GM23248 (cell line): Measurements from ENCODE around the gene C11orf52. TPM values are rescaled to one million over a fixed set of nuclear protein-coding genes. Genes with fewer than 3 reads are reported as not detected.
A peak's percentile ranks its signal among the peaks of the same experiment; 100 is the strongest.

Experiments
- DNase-seq: peaks from one replicate; pipeline ENCODE4 v3.0.0-alpha.2; 2015
- H2AFZ ChIP-seq: fragments of 200-600 bp; sonication (generic); 2 replicates; pipeline ENCODE4 v1.6.1; 2016; ENCODE audit warnings: antibody characterized with exemption
- H3F3A ChIP-seq: fragments of 200-600 bp; sonication (generic); 2 replicates; pipeline ENCODE4 v1.6.1; 2016; ENCODE audit warnings: mild to moderate bottlenecking, antibody characterized with exemption, mixed run types; ENCODE audit not compliant: insufficient read depth
- H3K27ac ChIP-seq: fragments of 200-600 bp; sonication (generic); 2 replicates; pipeline ENCODE4 v1.5.1; 2016; ENCODE audit warnings: mild to moderate bottlenecking
- H3K27me3 ChIP-seq: fragments of 200-600 bp; sonication (generic); replicated peaks from 2 replicates; pipeline ENCODE4 v1.6.1; 2016; ENCODE audit warnings: mild to moderate bottlenecking; ENCODE audit not compliant: insufficient read depth
- H3K36me3 ChIP-seq: fragments of 200-600 bp; sonication (generic); 2 replicates; pipeline ENCODE4 v1.6.1; 2016; ENCODE audit warnings: low read depth, mild to moderate bottlenecking
- H3K4me1 ChIP-seq: fragments of 200-600 bp; sonication (generic); 2 replicates; pipeline ENCODE4 v1.6.1; 2016; ENCODE audit warnings: mild to moderate bottlenecking; ENCODE audit not compliant: insufficient read depth
- H3K4me2 ChIP-seq: fragments of 200-600 bp; sonication (generic); one replicate; pipeline ENCODE4 v1.6.1; 2016; ENCODE audit warnings: mild to moderate bottlenecking; ENCODE audit not compliant: unreplicated experiment
- H3K4me3 ChIP-seq: fragments of 200-600 bp; sonication (generic); 2 replicates; pipeline ENCODE4 v1.5.1; 2016; ENCODE audit warnings: mild to moderate bottlenecking
- H3K79me2 ChIP-seq: fragments of 200-600 bp; sonication (generic); 2 replicates; pipeline ENCODE4 v1.6.1; 2016; ENCODE audit warnings: mild to moderate bottlenecking; ENCODE audit not compliant: insufficient read depth
- H3K9ac ChIP-seq: fragments of 200-600 bp; sonication (generic); 2 replicates; pipeline ENCODE4 v1.6.1; 2016; ENCODE audit warnings: mild to moderate bottlenecking
- H3K9me2 ChIP-seq: fragments of 200-600 bp; sonication (generic); 2 replicates; pipeline ENCODE4 v1.6.1; 2016; ENCODE audit warnings: mixed run types, mild to moderate bottlenecking, moderate library complexity; ENCODE audit not compliant: insufficient read depth
- H3K9me3 ChIP-seq: fragments of 200-600 bp; sonication (generic); one replicate; pipeline ENCODE4 v1.6.1; 2017; ENCODE audit warnings: low read depth
- H4K20me1 ChIP-seq: fragments of 200-600 bp; sonication (generic); 2 replicates; pipeline ENCODE4 v1.6.0; 2016; ENCODE audit not compliant: insufficient read depth
- EZH2 ChIP-seq: fragments of 200-600 bp; sonication (generic); IDR thresholded peaks from 2 replicates; pipeline ENCODE4 v1.6.1; 2018; ENCODE audit warnings: antibody characterized with exemption, mild to moderate bottlenecking; ENCODE audit not compliant: insufficient read depth, poor library complexity, severe bottlenecking
- EZH2phosphoT487 ChIP-seq: fragments of 200-600 bp; sonication (generic); IDR thresholded peaks from 2 replicates; pipeline ENCODE4 v1.6.1; 2018; ENCODE audit warnings: antibody characterized with exemption, moderate library complexity, mild to moderate bottlenecking, low read depth; ENCODE audit not compliant: insufficient read depth
- WGBS, 2 experiments: methylation state at CpG; one replicate each; pipeline ENCODE4 v1.1.6; 2015 to 2017; ENCODE audit warnings: low lambda C conversion rate in 2 of 2, low coverage in 1 of 2; ENCODE audit errors: missing lambda C conversion rate in 2 of 2; 5-methylcytosine and 5-hydroxymethylcytosine counted together
- in situ Hi-C: fragments of 300-500 bp; cut with MboI; formaldehyde crosslinking; loops from 2 replicates; pipeline ENCODE4 v1.15.0; 2020
- polyA plus RNA-seq: library from polyadenylated mRNA; unstranded; fragments of >200 nt; fragmentation: Nextera tagmentation; extraction: Ambion mirVana; gene quantifications from 2 replicates; pipeline ENCODE4 v1.2.1, GENCODE V29; 2016
- total RNA-seq: library from RNA; depleted of rRNA; stranded (reverse); fragments of >200 nt; shearing (Covaris generic); gene quantifications from 2 replicates; pipeline ENCODE4 v1.2.3, GENCODE V29; 2014

The C11orf52 gene
- total and polyA plus RNA-seq, 2 experiments from 2014 or later = 0.78 to 3.5 TPM

DNA sequence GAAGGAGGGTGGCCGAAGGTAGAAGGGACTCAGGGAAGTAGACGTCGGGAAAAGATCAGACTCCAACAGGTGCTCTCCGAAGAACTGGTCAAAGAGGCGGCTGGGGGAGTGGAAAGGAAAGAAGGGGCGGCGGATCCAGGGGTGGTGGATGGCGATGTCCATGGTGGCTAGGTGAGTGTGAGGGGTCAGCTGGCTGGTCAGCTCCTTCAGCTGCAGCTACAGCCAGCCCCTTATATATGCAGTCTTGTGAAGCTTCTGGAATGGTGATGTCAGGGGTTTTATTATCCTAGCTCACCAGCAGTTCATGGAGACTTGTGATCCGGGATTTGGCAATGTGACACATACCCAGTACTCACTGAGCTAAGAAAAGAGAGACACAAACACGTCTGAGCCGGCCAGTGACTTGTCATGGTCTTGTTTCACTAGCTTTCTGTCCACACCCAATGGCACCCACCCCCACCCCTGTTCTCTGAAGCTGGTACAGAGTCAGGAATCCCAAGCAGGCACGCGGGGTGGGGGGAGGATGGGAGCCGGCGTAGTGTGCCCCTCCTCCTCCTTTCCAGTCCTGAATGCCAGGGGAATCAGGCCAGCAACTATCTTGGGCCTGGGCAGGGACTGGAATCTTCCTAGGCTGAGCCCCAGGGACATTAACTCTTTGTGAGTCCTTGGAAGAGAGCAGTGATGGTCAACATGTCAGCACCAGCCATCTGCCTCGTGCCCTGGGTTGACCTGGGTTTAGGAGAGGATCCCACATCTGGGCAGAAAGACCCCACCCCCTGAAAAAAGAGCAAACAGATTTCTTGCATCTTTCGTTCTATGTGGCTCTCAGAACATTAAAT, 6.9 kb upstream of the C11orf52 start, which contains the start of gene CRYAB:
TSS of gene CRYAB (minus strand) at position 208 of the 839 bp plus-strand sequence. CDS start at position 162, 46 bp downstream.
- WGBS, 2 experiments = 19 to 24% methylated on average over 13 to 17 of the region's 17 CpGs
- Histone ChIP-seq H3K27me3 (no peaks in the 10 kb centered on the region), H3K27ac (peak within 1 kb of the TSS; percentile 95), H3K79me2 (peaks cover 31% of the 10 kb centered on the region), H3K9me2 (no peaks in the 10 kb centered on the region), H3K9ac (peak within 1 kb of the TSS; percentile 81), H3F3A (peaks cover 43% of the 10 kb centered on the region), H2AFZ (peak within 1 kb of the TSS; percentile 68), H4K20me1 (no peaks in the 10 kb centered on the region), H3K4me3 (peak within 1 kb of the TSS; percentile 65), H3K4me2 (peak within 1 kb of the TSS; percentile 79), H3K36me3 (0 out of 2 replicates have a peak, but pooled peaks cover 6% of the 10 kb centered on the region), H3K4me1 (peaks cover 38% of the 10 kb centered on the region), H3K9me3 (no peaks in the 10 kb centered on the region)
- in situ Hi-C loops = no loop called here
- TF ChIP-seq EZH2 (no peak), EZH2phosphoT487 (0 out of 2 replicates have a peak, but pooled peaks have one; percentile 22)
- DNase-seq = peak; percentile 98

DNA sequence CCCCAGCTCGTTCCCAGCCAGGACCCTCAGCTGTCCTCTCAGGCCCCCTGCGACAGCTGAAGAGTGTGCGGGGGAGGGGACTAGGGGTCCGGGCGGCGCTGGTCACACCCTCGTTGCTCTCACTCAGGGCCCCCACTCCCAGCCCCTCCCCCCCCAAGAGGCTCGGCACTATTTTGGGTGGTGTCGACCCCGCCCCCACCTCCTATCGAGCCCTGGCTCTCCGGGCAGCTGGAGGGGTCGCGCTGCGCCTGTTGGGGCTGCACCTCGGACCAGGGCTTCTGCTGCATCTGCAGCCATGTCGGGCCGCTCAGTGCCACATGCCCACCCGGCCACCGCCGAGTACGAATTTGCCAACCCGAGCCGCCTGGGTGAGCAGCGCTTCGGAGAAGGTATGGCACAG, 6.2 kb upstream of the C11orf52 start, which contains the start of gene HSPB2:
TSS of gene HSPB2 (plus strand) at position 200 of the 400 bp plus-strand sequence. CDS start at position 296, 96 bp downstream.
- 2 to 20% methylated on average over 1 to 26 of the region's 26 CpGs for WGBS, 2 experiments
- H3F3A ChIP-seq = peaks cover 39% of the 10 kb centered on the region
- no peaks in the 10 kb centered on the region for H3K9me3 ChIP-seq
- H3K79me2 ChIP-seq = peaks cover 31% of the 10 kb centered on the region
- no peaks in the 10 kb centered on the region for H3K9me2 ChIP-seq
- peak within 1 kb of the TSS; percentile 79 for H3K4me2 ChIP-seq
- H3K27ac ChIP-seq = peak within 1 kb of the TSS; percentile 95
- H3K27me3 ChIP-seq = no peaks in the 10 kb centered on the region
- peaks cover 38% of the 10 kb centered on the region for H3K4me1 ChIP-seq
- peak; percentile 50 for DNase-seq
- TF ChIP-seq EZH2phosphoT487 (no peak), EZH2 (no peak)
- H3K4me3 ChIP-seq = peak within 1 kb of the TSS; percentile 65
- peak within 1 kb of the TSS; percentile 68 for H2AFZ ChIP-seq
- no peaks in the 10 kb centered on the region for H4K20me1 ChIP-seq
- 0 out of 2 replicates have a peak, but pooled peaks cover 6% of the 10 kb centered on the region for H3K36me3 ChIP-seq
- in situ Hi-C loops = no loop called here
- H3K9ac ChIP-seq = peak within 1 kb of the TSS; percentile 81

DNA sequence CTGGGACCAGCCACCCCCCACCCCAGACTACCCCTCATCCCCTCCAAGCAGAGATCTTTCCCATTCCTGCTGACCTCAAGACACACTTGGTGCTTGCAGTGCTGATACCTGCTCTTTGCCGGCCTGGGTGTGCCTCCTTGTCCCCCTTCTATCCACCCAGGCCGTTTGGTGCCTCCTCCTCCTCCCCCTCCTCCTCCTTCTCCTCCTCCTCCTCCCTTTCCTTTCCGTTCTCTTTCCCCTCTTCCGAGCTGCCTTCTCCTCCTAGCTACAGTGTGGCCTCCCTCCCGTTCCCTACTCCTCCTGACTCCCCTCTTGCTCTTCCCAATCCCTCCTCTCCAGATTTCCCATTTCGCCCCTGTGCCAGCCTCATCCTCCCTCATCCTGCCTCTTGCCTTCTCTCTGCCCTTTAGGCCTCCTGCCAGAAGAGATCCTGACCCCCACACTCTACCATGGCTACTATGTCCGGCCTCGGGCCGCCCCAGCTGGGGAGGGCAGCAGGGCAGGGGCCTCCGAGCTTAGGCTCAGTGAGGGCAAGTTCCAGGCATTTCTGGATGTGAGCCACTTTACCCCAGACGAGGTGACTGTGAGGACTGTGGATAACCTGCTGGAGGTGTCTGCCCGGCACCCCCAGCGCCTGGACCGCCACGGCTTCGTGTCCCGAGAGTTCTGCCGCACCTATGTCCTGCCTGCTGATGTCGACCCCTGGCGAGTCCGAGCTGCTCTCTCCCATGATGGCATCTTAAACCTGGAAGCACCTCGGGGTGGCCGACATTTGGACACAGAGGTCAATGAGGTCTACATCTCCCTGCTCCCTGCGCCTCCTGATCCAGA, 5.5 kb upstream of the C11orf52 start:
- in situ Hi-C loops = no loop called here
- Histone ChIP-seq H3K4me1 (peaks cover 38% of the 10 kb centered on the region), H3K4me2 (peak overlapping the region; percentile 79), H4K20me1 (no peaks in the 10 kb centered on the region), H3F3A (peaks cover 37% of the 10 kb centered on the region), H3K9ac (peak overlapping the region; percentile 81), H3K79me2 (peaks cover 31% of the 10 kb centered on the region), H3K9me3 (no peaks in the 10 kb centered on the region), H2AFZ (peak overlapping the region; percentile 59), H3K27ac (peak overlapping the region; percentile 95), H3K27me3 (no peaks in the 10 kb centered on the region), H3K4me3 (peak overlapping the region; percentile 65), H3K36me3 (0 out of 2 replicates have a peak, but pooled peaks cover 6% of the 10 kb centered on the region), H3K9me2 (no peaks in the 10 kb centered on the region)
- TF ChIP-seq EZH2 = no peak
- no peak for TF ChIP-seq EZH2phosphoT487
- peak; percentile 53 for DNase-seq
- WGBS, 2 experiments = 18% methylated on average over 20 to 24 of the region's 24 CpGs

DNA sequence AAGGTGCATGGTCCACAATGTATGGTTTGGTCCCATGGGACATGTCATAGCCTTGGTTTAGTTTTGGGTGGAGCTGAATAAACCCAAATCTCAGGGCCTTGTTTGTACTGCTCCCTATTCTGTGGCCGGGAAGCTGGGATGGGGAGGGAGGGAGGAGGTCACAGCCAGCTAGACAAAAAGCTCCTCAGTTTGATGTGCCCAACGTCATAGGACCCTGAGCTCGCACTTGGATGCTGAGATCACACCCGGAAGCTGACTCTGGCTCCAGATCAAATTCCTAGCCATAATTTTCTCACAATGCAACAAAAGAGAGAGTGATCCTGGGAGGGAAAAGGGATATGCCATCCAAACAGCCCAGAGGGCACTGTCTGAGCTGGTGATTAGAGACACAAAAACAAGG, 4.7 kb upstream of the C11orf52 start:
- Histone ChIP-seq H3K4me3 (peak overlapping the region; percentile 65), H3K79me2 (peaks cover 31% of the 10 kb centered on the region), H3K9me3 (no peaks in the 10 kb centered on the region), H2AFZ (peak overlapping the region; percentile 59; the same call in 1 of the 2 replicates), H3F3A (peaks cover 30% of the 10 kb centered on the region), H3K9ac (peak overlapping the region; percentile 81), H3K4me2 (peak overlapping the region; percentile 79), H3K36me3 (0 out of 2 replicates have a peak, but pooled peaks cover 5% of the 10 kb centered on the region), H3K27me3 (no peaks in the 10 kb centered on the region), H3K27ac (peak overlapping the region; percentile 95), H4K20me1 (no peaks in the 10 kb centered on the region), H3K9me2 (no peaks in the 10 kb centered on the region), H3K4me1 (peaks cover 38% of the 10 kb centered on the region)
- in situ Hi-C loops = no loop called here
- 1 to 2% methylated on average over 4 of the region's 4 CpGs for WGBS, 2 experiments
- TF ChIP-seq EZH2phosphoT487 (no peak), EZH2 (no peak)
- peak; percentile 92 for DNase-seq
